Neural cell (in vitro differentiated cells): ENCODE data around the gene MCC. TPM values are rescaled to one million over a fixed set of nuclear protein-coding genes. Genes with fewer than 3 reads are reported as not detected.

Source experiments
- H2AFZ ChIP-seq: fragments of 200-600, 300-800 bp; sonication (generic), shearing (Covaris generic); 2 replicates; pipeline ENCODE4 v1.6.0; 2014; ENCODE audit warnings: low read depth, mild to moderate bottlenecking, antibody characterized with exemption, low read length, moderate library complexity
- H3F3A ChIP-seq: fragments of 200-600 bp; shearing (Covaris generic); 2 replicates; pipeline ENCODE4 v1.6.1; 2016; ENCODE audit warnings: mild to moderate bottlenecking, moderate library complexity, mixed read lengths, antibody characterized with exemption, low read length; ENCODE audit not compliant: insufficient read depth, poor library complexity, severe bottlenecking
- H3K27ac ChIP-seq: fragments of 200-600, 300-800 bp; sonication (generic), shearing (Covaris generic); 2 replicates; pipeline ENCODE4 v1.5.1; 2014; ENCODE audit warnings: mild to moderate bottlenecking, low read length, moderate library complexity
- H3K27me3 ChIP-seq: fragments of 300-800, 200-600 bp; sonication (generic), shearing (Covaris generic); 2 replicates; pipeline ENCODE4 v1.6.0; 2014; ENCODE audit warnings: mild to moderate bottlenecking, low read depth, low read length, moderate library complexity; ENCODE audit not compliant: insufficient read depth
- H3K36me3 ChIP-seq: fragments of 300-800, 200-600 bp; sonication (generic), shearing (Covaris generic); 2 replicates; pipeline ENCODE4 v1.5.1; 2014; ENCODE audit warnings: mild to moderate bottlenecking, antibody characterized with exemption, low read length, moderate library complexity; ENCODE audit not compliant: insufficient read depth
- H3K4me2 ChIP-seq: fragments of 300-800, 200-600 bp; sonication (generic), shearing (Covaris generic); 2 replicates; pipeline ENCODE4 v1.6.0; 2014; ENCODE audit warnings: mild to moderate bottlenecking, low read length
- H3K4me3 ChIP-seq: fragments of 300-800, 200-600 bp; sonication (generic), shearing (Covaris generic); 2 replicates; pipeline ENCODE4 v1.5.1; 2014; ENCODE audit warnings: mild to moderate bottlenecking, low read length, moderate library complexity
- H3K79me2 ChIP-seq: fragments of 200-600 bp; shearing (Covaris generic); replicated peaks from 2 replicates; pipeline ENCODE4 v1.6.0; 2014; ENCODE audit warnings: mild to moderate bottlenecking, low read length, moderate library complexity; ENCODE audit not compliant: insufficient read depth
- H3K9ac ChIP-seq: fragments of 300-800, 200-600 bp; sonication (generic), shearing (Covaris generic); 2 replicates; pipeline ENCODE4 v1.6.1; 2016; ENCODE audit warnings: mild to moderate bottlenecking, low read length, mixed read lengths
- H3K9me2 ChIP-seq: fragments of 200-600 bp; shearing (Covaris generic); 2 replicates; pipeline ENCODE4 v1.6.1; 2016; ENCODE audit warnings: mild to moderate bottlenecking, low read length, mixed read lengths; ENCODE audit not compliant: insufficient read depth
- H3K9me3 ChIP-seq: fragments of 200-600, 300-800 bp; sonication (generic), shearing (Covaris generic); 2 replicates; pipeline ENCODE4 v1.6.1; 2016; ENCODE audit warnings: mild to moderate bottlenecking, mixed run types, low read length, moderate library complexity, mixed read lengths
- H4K20me1 ChIP-seq: fragments of 200-600 bp; shearing (Covaris generic); 2 replicates; pipeline ENCODE4 v1.6.1; 2016; ENCODE audit warnings: mild to moderate bottlenecking, mixed run types; ENCODE audit not compliant: insufficient read depth
- CTCF ChIP-seq: fragments of 450-650 bp; IDR thresholded peaks from 2 replicates; pipeline ENCODE4 v1.5.1; 2014; ENCODE audit warnings: antibody characterized with exemption, mild to moderate bottlenecking, moderate library complexity; ENCODE audit not compliant: poor library complexity, severe bottlenecking
- EP300 ChIP-seq: fragments of 450-650 bp; conservative IDR thresholded peaks from 2 replicates; pipeline ENCODE4 v1.6.1; 2014; ENCODE audit warnings: antibody characterized with exemption, mild to moderate bottlenecking, moderate library complexity; ENCODE audit not compliant: poor library complexity, severe bottlenecking
- EZH2 ChIP-seq: fragments of 200-600, 300-800 bp; shearing (Covaris generic), sonication (generic); IDR thresholded peaks from 2 replicates; pipeline ENCODE4 v1.6.1; 2014; ENCODE audit warnings: antibody characterized with exemption, low read length, borderline replicate concordance, mild to moderate bottlenecking; ENCODE audit not compliant: insufficient read depth, poor library complexity, severe bottlenecking
- MXI1 ChIP-seq: fragments of 450-650 bp; conservative IDR thresholded peaks from 2 replicates; pipeline ENCODE4 v1.6.1; 2014; ENCODE audit warnings: antibody characterized with exemption, mild to moderate bottlenecking; ENCODE audit not compliant: poor library complexity, severe bottlenecking
- POLR2AphosphoS5 ChIP-seq: IDR thresholded peaks from 2 replicates; pipeline ENCODE4 v1.6.1; 2012
- RAD21 ChIP-seq: fragments of 450-650 bp; conservative IDR thresholded peaks from 2 replicates; pipeline ENCODE4 v1.6.1; 2014; ENCODE audit warnings: antibody characterized with exemption, mild to moderate bottlenecking, moderate library complexity
- REST ChIP-seq: IDR thresholded peaks from 2 replicates; pipeline ENCODE4 v1.6.1; 2012; ENCODE audit warnings: borderline replicate concordance
- SMC3 ChIP-seq: fragments of 450-650 bp; conservative IDR thresholded peaks from 2 replicates; pipeline ENCODE4 v1.6.1; 2014; ENCODE audit warnings: antibody characterized with exemption, mild to moderate bottlenecking, moderate library complexity; ENCODE audit not compliant: poor library complexity
- TAF1 ChIP-seq: IDR thresholded peaks from 2 replicates; pipeline ENCODE4 v1.6.1; 2012; ENCODE audit warnings: low read depth
- polyA plus RNA-seq: library from polyadenylated mRNA; depleted of rRNA; stranded (reverse); fragments of >200 nt; gene quantifications from 2 replicates; pipeline ENCODE4 v1.2.3, GENCODE V29; 2014

Gene MCC
- polyA plus RNA-seq, 1 donor from 2014 or later = 2.2 TPM

GRCh38 chr5:113397046-113397445 is 91.2 kb downstream of the MCC start:
- no peak overlapping the region for H3K4me2 ChIP-seq
- no peak overlapping the region for H3K4me3 ChIP-seq
- no peak overlapping the region for H3K27ac ChIP-seq
- H3K9ac ChIP-seq = no peak overlapping the region
- H3K9me2 ChIP-seq = no peaks in the 10 kb centered on the region
- no peaks in the 10 kb centered on the region for H4K20me1 ChIP-seq
- H2AFZ ChIP-seq = no peak overlapping the region
- no peaks in the 10 kb centered on the region for H3K27me3 ChIP-seq
- no peaks in the 10 kb centered on the region for H3K9me3 ChIP-seq
- TF ChIP-seq POLR2AphosphoS5 (no peak), REST (no peak), RAD21 (no peak), EZH2 (no peak), TAF1 (no peak), MXI1 (no peak), CTCF (no peak), EP300 (no peak), SMC3 (no peak)
- no peaks in the 10 kb centered on the region for H3K79me2 ChIP-seq
- no peaks in the 10 kb centered on the region for H3K36me3 ChIP-seq
- H3F3A ChIP-seq = no peaks in the 10 kb centered on the region

- Histone ChIP-seq H3K9me2 (no peaks in the 10 kb centered on the region), H4K20me1 (no peaks in the 10 kb centered on the region), H3K9ac (no peak overlapping the region), H2AFZ (no peak overlapping the region), H3K4me2 (no peak overlapping the region), H3K9me3 (no peaks in the 10 kb centered on the region), H3K79me2 (no peaks in the 10 kb centered on the region), H3F3A (no peaks in the 10 kb centered on the region), H3K4me3 (no peak overlapping the region), H3K36me3 (no peaks in the 10 kb centered on the region), H3K27ac (no peak overlapping the region), H3K27me3 (no peaks in the 10 kb centered on the region)
- TF ChIP-seq EP300 (no peak), MXI1 (no peak), EZH2 (no peak)
These were observed 93.6 kb downstream of the MCC start for GRCh38 chr5:113394658-113395057.

- no peak for TF ChIP-seq CTCF
- TF ChIP-seq SMC3 = no peak
- no peak for TF ChIP-seq TAF1
- TF ChIP-seq RAD21 = no peak
- no peak for TF ChIP-seq EP300
- TF ChIP-seq EZH2 = no peak
- TF ChIP-seq POLR2AphosphoS5 = no peak
- TF ChIP-seq MXI1 = no peak
- TF ChIP-seq REST = no peak
- Histone ChIP-seq H3K9me3 (no peaks in the 10 kb centered on the region), H3K79me2 (no peaks in the 10 kb centered on the region), H3F3A (no peaks in the 10 kb centered on the region), H3K9ac (no peak overlapping the region), H3K4me3 (no peak overlapping the region), H3K9me2 (no peaks in the 10 kb centered on the region), H3K27ac (no peak overlapping the region), H3K4me2 (no peak overlapping the region), H3K36me3 (no peaks in the 10 kb centered on the region), H4K20me1 (no peaks in the 10 kb centered on the region), H3K27me3 (no peaks in the 10 kb centered on the region), H2AFZ (no peak overlapping the region)
These were observed 98.0 kb downstream of the MCC start for GRCh38 chr5:113390224-113390623.
